SIG-M5 (cell line): ENCODE results near the gene FGG.

ENCODE experiments used
- DNase-seq: peaks from one replicate; lab custom pipeline; 2025; lab: John Stamatoyannopoulos, UW

The FGG gene

GRCh38 chr4:154585369-154586018 is 27.0 kb downstream of the FGG start:
- no peak for DNase-seq

GRCh38 chr4:154584259-154584658 is 28.2 kb downstream of the FGG start:
- no peak for DNase-seq

DNA sequence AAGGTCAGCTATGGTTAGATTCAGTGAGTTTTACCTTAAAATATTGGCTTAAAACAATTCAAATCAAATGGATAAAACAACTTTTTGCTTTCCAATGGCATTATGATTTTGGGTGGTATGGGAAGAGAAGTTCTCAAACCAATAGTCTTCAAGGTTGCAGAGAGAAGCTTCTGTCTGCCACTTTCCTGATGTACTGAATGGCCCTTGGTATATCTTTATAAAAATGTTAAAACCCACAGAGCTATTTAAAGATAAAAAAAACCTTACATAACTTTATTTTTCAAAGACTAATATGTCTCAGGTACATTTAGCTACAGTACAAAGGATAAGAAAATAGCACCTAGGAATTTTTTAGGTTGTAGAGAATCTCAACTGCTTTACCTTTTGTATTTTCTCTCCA is 28.8 kb downstream of the FGG start:
- DNase-seq: no peak

DNA sequence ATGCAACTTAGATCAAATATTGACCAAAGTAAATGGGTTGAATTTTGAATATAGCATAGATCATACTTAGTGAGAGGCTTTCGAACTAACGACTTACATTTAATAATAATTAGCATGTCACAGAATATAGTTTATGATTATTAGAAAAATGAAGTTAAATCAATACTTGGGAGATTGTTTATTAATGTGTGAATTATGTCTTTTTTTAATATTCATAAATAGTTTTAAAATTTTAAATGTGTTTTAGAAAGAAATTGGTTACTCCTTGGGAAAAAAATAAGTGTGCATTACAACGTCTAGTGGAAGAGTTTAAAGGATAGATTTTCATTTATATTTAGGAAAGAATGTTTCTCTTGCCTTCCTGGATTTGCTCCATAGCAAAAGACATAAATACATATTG is 29.2 kb downstream of the FGG start:
- DNase-seq: no peak

DNA sequence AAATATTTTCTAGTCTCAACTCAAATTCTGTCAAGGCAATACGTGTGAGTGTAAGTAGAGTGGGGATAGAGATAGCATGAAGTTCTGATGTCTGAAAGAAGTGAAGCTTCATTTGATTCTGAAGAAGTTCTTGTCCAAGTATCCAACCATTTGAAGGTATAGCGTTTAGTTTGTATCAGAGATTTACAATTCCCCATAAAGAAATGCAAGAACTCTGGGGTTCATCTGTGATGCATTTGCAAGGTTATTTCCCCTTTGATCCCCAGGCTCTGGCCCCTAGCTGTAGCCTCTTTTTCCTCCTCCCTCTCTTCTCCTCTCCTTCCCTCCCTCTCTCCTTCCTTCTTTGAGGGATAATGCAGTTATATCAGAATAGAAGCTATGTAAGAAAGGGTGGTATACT is 29.7 kb downstream of the FGG start:
- DNase-seq: no peak

- no peak for DNase-seq
Observed at GRCh38 chr4:154579927-154580326, 32.5 kb downstream of the FGG start.

GRCh38 chr4:154578919-154579318 is 33.5 kb downstream of the FGG start:
- DNase-seq: no peak

DNA sequence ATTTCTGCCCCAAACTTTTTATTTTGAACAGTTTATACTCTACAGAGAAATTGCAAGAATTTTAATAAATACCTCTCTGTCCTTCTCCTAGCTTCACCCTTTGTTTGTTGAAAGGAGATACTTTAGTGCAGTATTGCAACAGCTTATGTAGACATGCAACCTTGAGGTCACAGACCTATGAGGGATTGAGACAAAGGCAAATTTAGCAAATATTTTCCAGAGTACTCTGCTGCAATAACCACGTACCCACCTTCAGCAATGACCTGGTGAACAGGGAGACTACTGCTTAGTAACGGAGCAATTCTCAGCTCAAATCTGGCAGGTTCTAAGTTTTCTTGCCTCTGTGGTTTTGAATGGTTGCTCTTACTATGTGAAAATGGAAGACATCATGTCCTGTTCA is 35.1 kb downstream of the FGG start:
- no peak for DNase-seq

- no peak for DNase-seq
Observed at GRCh38 chr4:154574311-154574710, 38.1 kb downstream of the FGG start.

- no peak for DNase-seq
Observed at GRCh38 chr4:154573190-154573870, 39.1 kb downstream of the FGG start.

DNA sequence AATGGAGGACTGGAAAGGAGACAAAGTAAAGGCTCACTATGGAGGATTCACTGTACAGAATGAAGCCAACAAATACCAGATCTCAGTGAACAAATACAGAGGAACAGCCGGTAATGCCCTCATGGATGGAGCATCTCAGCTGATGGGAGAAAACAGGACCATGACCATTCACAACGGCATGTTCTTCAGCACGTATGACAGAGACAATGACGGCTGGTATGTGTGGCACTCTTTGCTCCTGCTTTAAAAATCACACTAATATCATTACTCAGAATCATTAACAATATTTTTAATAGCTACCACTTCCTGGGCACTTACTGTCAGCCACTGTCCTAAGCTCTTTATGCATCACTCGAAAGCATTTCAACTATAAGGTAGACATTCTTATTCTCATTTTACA is 42.9 kb downstream of the FGG start:
- DNase-seq: no peak

GRCh38 chr4:154569028-154569427 is 43.4 kb downstream of the FGG start:
- no peak for DNase-seq

GRCh38 chr4:154566639-154567204 is 45.7 kb downstream of the FGG start:
- no peak for DNase-seq

- no peak for DNase-seq
Observed at GRCh38 chr4:154565704-154566103, 46.8 kb downstream of the FGG start.

DNA sequence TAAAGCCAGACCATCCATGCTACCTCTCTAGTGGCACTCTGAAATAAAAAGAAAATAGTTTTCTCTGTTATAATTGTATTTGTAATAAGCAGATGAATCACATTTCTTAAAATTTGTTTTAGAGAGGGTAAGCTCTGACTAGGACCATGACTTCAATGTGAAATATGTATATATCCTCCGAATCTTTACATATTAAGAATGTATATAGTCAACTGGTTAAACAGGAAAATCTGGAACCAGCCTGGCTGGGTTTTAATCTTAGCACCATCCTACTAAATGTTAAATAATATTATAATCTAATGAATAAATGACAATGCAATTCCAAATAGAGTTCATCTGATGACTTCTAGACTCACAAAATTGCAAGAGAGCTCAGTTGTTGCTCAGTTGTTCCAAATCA is 48.1 kb downstream of the FGG start:
- DNase-seq: no peak

GRCh38 chr4:154562697-154563254 is 49.7 kb downstream of the FGG start, which contains the start of gene FGB:
Gene FGB, plus strand, starts transcription at chr4:154563011. Its CDS starts 8 bp downstream, at chr4:154563019.
- DNase-seq: no peak

DNA sequence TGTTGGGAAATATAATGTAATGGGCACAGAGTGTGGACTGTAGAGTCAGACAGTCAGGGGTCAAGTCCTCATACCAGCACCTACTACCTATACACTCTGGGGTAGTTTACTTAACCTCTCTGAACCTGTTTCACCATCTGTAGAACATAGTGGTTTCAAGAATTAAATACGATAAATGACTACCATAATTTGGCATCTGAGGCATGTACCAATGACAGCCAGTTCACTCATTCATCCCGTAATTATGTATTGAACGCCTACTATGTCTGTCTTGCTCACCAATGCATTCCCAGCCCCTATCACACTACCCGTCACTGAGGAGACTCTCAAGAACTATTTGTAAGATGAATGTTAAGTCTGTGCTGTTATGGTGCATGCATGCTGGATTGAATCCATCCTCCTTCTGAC is 51.6 kb downstream of the FGG start:
- no peak for DNase-seq

DNA sequence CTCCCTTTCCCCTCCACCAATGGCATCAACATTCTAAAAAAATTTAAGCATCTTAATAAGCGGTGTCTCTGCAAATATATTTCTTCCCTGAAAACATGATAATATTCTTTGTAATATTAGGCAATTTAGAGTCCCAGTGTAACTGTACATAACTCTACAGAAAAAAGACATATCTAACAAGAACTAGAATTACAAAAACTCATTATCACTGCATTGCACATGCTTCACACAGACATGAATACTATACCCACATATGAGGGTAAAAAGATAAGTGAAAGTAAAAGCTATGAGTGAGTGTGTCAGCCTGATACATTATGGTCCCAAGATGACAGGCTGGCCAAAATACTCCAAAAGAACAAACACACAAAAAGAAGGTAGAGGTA is 52.0 kb downstream of the FGG start:
- no peak for DNase-seq

DNA sequence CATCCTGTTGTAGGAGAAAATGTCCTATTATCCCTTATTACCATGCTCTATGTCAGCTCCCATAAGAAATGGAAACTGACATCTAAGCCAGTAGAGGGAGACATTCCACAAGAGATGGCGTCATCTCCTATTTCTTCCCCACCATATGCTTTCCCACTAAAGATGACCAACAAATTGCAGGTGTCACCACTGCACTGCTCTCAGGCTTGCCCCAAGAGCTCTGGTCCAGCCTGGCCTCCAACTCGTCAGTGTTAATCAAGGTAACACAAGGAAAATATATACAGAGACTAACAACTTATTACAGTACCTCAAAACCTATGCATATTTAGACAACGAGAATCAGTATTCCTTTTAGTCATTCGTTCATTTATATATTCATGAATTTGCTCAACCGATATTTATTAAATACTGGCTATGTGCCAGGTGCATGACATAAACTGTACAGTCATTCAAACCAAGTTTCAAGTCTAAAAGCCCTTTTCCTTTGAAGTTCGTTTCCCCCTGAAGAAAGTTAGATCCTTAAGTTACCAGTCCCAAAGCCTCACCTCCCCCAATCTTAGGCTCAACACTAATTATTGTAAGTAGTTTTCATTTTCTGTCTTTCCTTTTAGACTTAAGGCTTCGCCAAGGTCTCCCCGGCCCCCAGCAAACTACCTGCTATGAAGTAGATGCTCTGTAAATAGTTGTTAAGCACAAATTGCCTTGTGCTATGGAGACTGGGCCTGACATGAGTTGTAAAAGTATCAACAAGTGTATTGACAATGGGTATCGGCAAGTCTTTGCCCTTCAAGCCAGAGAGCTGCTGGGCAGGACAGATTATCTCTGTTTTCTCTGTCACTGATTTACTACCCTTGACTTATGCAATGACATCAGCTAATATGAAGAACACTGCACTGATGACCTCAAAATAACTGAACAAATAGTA is 52.7 kb downstream of the FGG start:
- no peak for DNase-seq

DNA sequence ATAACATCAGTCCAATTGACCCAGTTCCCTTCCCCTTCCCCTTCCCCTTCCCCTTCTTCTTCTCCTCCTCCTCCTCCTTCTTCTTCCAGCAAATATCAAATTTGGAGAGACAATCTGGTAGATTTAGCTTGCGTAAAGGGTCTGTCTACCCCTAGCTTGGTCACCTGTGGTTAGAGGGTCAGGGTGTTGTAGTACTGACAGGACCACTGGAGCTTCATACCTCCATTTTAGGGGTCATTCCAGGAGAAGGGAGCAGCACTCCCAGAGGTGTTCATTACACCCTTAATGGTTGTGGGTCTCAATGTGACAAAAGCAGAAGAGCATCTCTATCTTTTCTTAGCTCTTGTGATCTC is 53.3 kb downstream of the FGG start:
- no peak for DNase-seq
